H9 (cell line): ENCODE results near the gene ACYP2. TPM values are rescaled to one million over a fixed set of nuclear protein-coding genes. Genes with fewer than 3 reads are reported as not detected.

Source experiments
- DNase-seq: peaks from one replicate; pipeline ENCODE4 v3.0.0-alpha.2; 2017
- H2AFZ ChIP-seq: one replicate; pipeline ENCODE4 v1.6.1; 2013; ENCODE audit warnings: mild to moderate bottlenecking, low read length, control low read depth, moderate library complexity
- H2AK5ac ChIP-seq: 2 replicates; pipeline ENCODE4 v1.6.1; 2013; ENCODE audit warnings: low read length, control low read depth, mixed read lengths; ENCODE audit not compliant: insufficient read length
- H2BK120ac ChIP-seq: one replicate; pipeline ENCODE4 v1.6.1; 2013; ENCODE audit warnings: low read depth, mild to moderate bottlenecking, low read length, control low read depth, inconsistent platforms; ENCODE audit not compliant: poor library complexity, severe bottlenecking
- H2BK12ac ChIP-seq: 2 replicates; pipeline ENCODE4 v1.6.1; 2013; ENCODE audit warnings: low read length, control low read depth, mixed read lengths, low read depth; ENCODE audit not compliant: insufficient read length
- H2BK15ac ChIP-seq: 2 replicates; pipeline ENCODE4 v1.6.1; 2013; ENCODE audit warnings: low read depth, low read length, control low read depth
- H2BK20ac ChIP-seq: one replicate; pipeline ENCODE4 v1.6.1; 2013; ENCODE audit warnings: low read depth, mild to moderate bottlenecking, low read length, control low read depth, inconsistent platforms; ENCODE audit not compliant: poor library complexity, severe bottlenecking
- H2BK5ac ChIP-seq: 2 replicates; pipeline ENCODE4 v1.6.1; 2013; ENCODE audit warnings: low read length, control low read depth, mixed read lengths; ENCODE audit not compliant: insufficient read length
- H3K14ac ChIP-seq: 2 replicates; pipeline ENCODE4 v1.6.1; 2013; ENCODE audit warnings: low read length, control low read depth; ENCODE audit not compliant: insufficient read depth
- H3K18ac ChIP-seq: 2 replicates; pipeline ENCODE4 v1.6.1; 2013; ENCODE audit warnings: low read depth, mild to moderate bottlenecking, mixed read lengths, low read length, control low read depth; ENCODE audit not compliant: insufficient read length
- H3K23ac ChIP-seq: 2 replicates; pipeline ENCODE4 v1.6.1; 2013; ENCODE audit warnings: low read length, control low read depth, mixed read lengths, low read depth; ENCODE audit not compliant: insufficient read length
- H3K23me2 ChIP-seq: 2 replicates; pipeline ENCODE4 v1.6.1; 2013; ENCODE audit warnings: low read depth, mild to moderate bottlenecking, mixed read lengths, low read length, control low read depth; ENCODE audit not compliant: insufficient read length, poor library complexity, severe bottlenecking
- H3K27ac ChIP-seq: 2 replicates; pipeline ENCODE4 v1.5.1; 2013; ENCODE audit warnings: low read length, control low read depth, mixed read lengths, low read depth; ENCODE audit not compliant: insufficient read length
- H3K27me3 ChIP-seq: 2 replicates; pipeline ENCODE4 v1.6.1; 2013; ENCODE audit warnings: low read length, control low read depth, inconsistent platforms; ENCODE audit not compliant: insufficient read depth
- H3K4ac ChIP-seq: 2 replicates; pipeline ENCODE4 v1.6.1; 2013; ENCODE audit warnings: low read depth, mild to moderate bottlenecking, control low read depth, inconsistent platforms, low read length, moderate library complexity
- H3K4me1 ChIP-seq: 2 replicates; pipeline ENCODE4 v1.6.1; 2013; ENCODE audit warnings: low read length, control low read depth, inconsistent platforms; ENCODE audit not compliant: insufficient read depth
- H3K4me2 ChIP-seq: 2 replicates; pipeline ENCODE4 v1.6.1; 2013; ENCODE audit warnings: low read length, control low read depth, mixed read lengths; ENCODE audit not compliant: insufficient read length, insufficient read depth
- H3K56ac ChIP-seq: 2 replicates; pipeline ENCODE4 v1.6.1; 2013; ENCODE audit warnings: low read depth, mild to moderate bottlenecking, mixed read lengths, low read length, control low read depth; ENCODE audit not compliant: insufficient read length
- H3K79me1 ChIP-seq: 2 replicates; pipeline ENCODE4 v1.6.1; 2013; ENCODE audit warnings: low read depth, mild to moderate bottlenecking, moderate library complexity, low read length, control low read depth, inconsistent platforms; ENCODE audit not compliant: insufficient read depth, poor library complexity, severe bottlenecking
- H3K79me2 ChIP-seq: 2 replicates; pipeline ENCODE4 v1.6.1; 2013; ENCODE audit warnings: low read length, control low read depth, inconsistent platforms; ENCODE audit not compliant: insufficient read depth
- H3K9ac ChIP-seq: 2 replicates; pipeline ENCODE4 v1.6.1; 2013; ENCODE audit warnings: low read length, control low read depth, mixed read lengths; ENCODE audit not compliant: insufficient read length; ENCODE audit errors: extremely low read depth
- H3K9me3 ChIP-seq: one replicate; pipeline ENCODE4 v1.6.1; 2013; ENCODE audit warnings: low read depth, low read length, inconsistent platforms; ENCODE audit not compliant: control insufficient read depth
- H3T11ph ChIP-seq: one replicate; pipeline ENCODE4 v1.6.1; 2013; ENCODE audit warnings: mild to moderate bottlenecking, low read length, control low read depth, inconsistent platforms
- H4K20me1 ChIP-seq: one replicate; pipeline ENCODE4 v1.6.1; 2013; ENCODE audit not compliant: control insufficient read depth, insufficient read length, insufficient read depth
- H4K5ac ChIP-seq: 2 replicates; pipeline ENCODE4 v1.6.1; 2013; ENCODE audit warnings: low read depth, mild to moderate bottlenecking, mixed read lengths, low read length, control low read depth; ENCODE audit not compliant: insufficient read length
- H4K8ac ChIP-seq: replicated peaks from 2 replicates; pipeline ENCODE4 v1.6.1; 2013; ENCODE audit warnings: low read length, control low read depth, mixed read lengths, low read depth; ENCODE audit not compliant: insufficient read length
- H4K91ac ChIP-seq: 2 replicates; pipeline ENCODE4 v1.6.1; 2013; ENCODE audit warnings: low read depth, mild to moderate bottlenecking, moderate library complexity, mixed read lengths, low read length, control low read depth; ENCODE audit not compliant: insufficient read length
- H3K27ac Mint-ChIP-seq, 3 experiments: 2 replicates in 2 of 3; 3 replicates in 1 of 3; pipeline ENCODE4 v1.8.0; 2020 to 2021; ENCODE audit warnings: mixed read lengths in 3 of 3, mild to moderate bottlenecking in 1 of 3, moderate library complexity in 1 of 3
- H3K27me3 Mint-ChIP-seq: 2 replicates; pipeline ENCODE4 v1.8.0; 2021; ENCODE audit warnings: low read depth, mild to moderate bottlenecking, moderate library complexity, mixed read lengths
- H3K36me3 Mint-ChIP-seq, 3 experiments: 2 replicates in 2 of 3; 3 replicates in 1 of 3; pipeline ENCODE4 v1.8.0; 2020 to 2021; ENCODE audit warnings: low read depth in 3 of 3, mixed read lengths in 3 of 3; ENCODE audit not compliant: insufficient read depth in 1 of 3
- H3K4me1 Mint-ChIP-seq, 2 experiments: 2 replicates each; pipeline ENCODE4 v1.8.0; 2020; ENCODE audit warnings: mixed read lengths in 2 of 2
- H3K4me3 Mint-ChIP-seq, 2 experiments: 2 replicates in 1 of 2; 3 replicates in 1 of 2; pipeline ENCODE4 v1.8.0; 2020 to 2021; ENCODE audit warnings: mild to moderate bottlenecking in 2 of 2, mixed read lengths in 2 of 2, moderate library complexity in 1 of 2
- H3K9me3 Mint-ChIP-seq, 2 experiments: 2 replicates in 1 of 2; 3 replicates in 1 of 2; pipeline ENCODE4 v1.8.0; 2020; ENCODE audit warnings: mild to moderate bottlenecking in 2 of 2, mixed read lengths in 2 of 2, moderate library complexity in 1 of 2
- CTCF ChIP-seq: fragments of 200-600 bp; sonication (generic); conservative IDR thresholded peaks from 3 replicates; pipeline ENCODE4 v1.8.0; 2021; ENCODE audit warnings: antibody characterized with exemption, mild to moderate bottlenecking
- WGBS: extraction: QIAGEN DNeasy Blood & Tissue Kit; methylation state at CpG from one replicate; pipeline ENCODE4 v1.1.7; 2013; ENCODE audit warnings: missing lambda C conversion rate, low lambda C conversion rate, mixed read lengths; ENCODE audit not compliant: insufficient read length; ENCODE audit errors: extremely low coverage; 5-methylcytosine and 5-hydroxymethylcytosine counted together
- total RNA-seq: library from RNA; stranded (reverse); gene quantifications from 2 replicates; pipeline ENCODE4 v1.2.1, GENCODE V29; 2021

ACYP2 gene
- total RNA-seq, 1 experiment from 2014 or later, result 3.2 TPM

- H3K4me3 Mint-ChIP-seq, result no peak overlapping the region
- Histone ChIP-seq H2AFZ (no peak overlapping the region), H3K4me1 (no peaks in the 10 kb centered on the region), H2BK12ac (no peak overlapping the region), H3T11ph (no peak overlapping the region), H2BK20ac (no peak overlapping the region), H3K9ac (no peak overlapping the region), H3K56ac (no peak overlapping the region), H3K4me2 (no peak overlapping the region), H3K27me3 (no peaks in the 10 kb centered on the region), H2BK5ac (no peak overlapping the region), H3K27ac (no peak overlapping the region), H2AK5ac (no peak overlapping the region), H4K8ac (no peak overlapping the region), H3K9me3 (no peaks in the 10 kb centered on the region), H2BK120ac (no peak overlapping the region), H3K23ac (no peak overlapping the region), H3K79me1 (no peaks in the 10 kb centered on the region), H4K20me1 (no peaks in the 10 kb centered on the region), H4K91ac (no peak overlapping the region), H3K79me2 (no peaks in the 10 kb centered on the region), H2BK15ac (no peak overlapping the region), H3K4ac (no peak overlapping the region), H4K5ac (no peak overlapping the region), H3K14ac (no peak overlapping the region), H3K23me2 (no peaks in the 10 kb centered on the region), H3K18ac (no peak overlapping the region)
- no peaks in the 10 kb centered on the region for H3K27me3 Mint-ChIP-seq
- H3K4me1 Mint-ChIP-seq, result peaks cover 0 to 11% of the 10 kb centered on the region in 2 experiments; a peak in 3 of 4 replicates
- no peaks in the 10 kb centered on the region for H3K9me3 Mint-ChIP-seq
- no peak for TF ChIP-seq CTCF
- no CpG with 5 or more reads among the region's 10 CpGs for WGBS
- no peaks in the 10 kb centered on the region for H3K36me3 Mint-ChIP-seq
- H3K27ac Mint-ChIP-seq, result no peak overlapping the region
- no peak for DNase-seq
These were observed 30.3 kb upstream of the ACYP2 start for GRCh38 chr2:54085069-54085468.
